ENCODE data around the gene CBLN2. TPM values are rescaled to one million over a fixed set of nuclear protein-coding genes. Genes with fewer than 3 reads are reported as not detected.

The CBLN2 gene
- 0.27 and 0.30 TPM in 2 replicates for polyA plus RNA-seq (2011; rRNA removed)
- polyA plus RNA-seq (2012; cell fraction: cytosol; rRNA removed) = 0.36 and 0.53 TPM in 2 replicates
- polyA plus RNA-seq (2012; cell fraction: nucleus; rRNA removed) = 0.49 and 0.99 TPM in 2 replicates
- polyA plus RNA-seq (2017; fragmentation: RNase III; extraction: RNeasy Plus Mini Kit Qiagen cat#74134 plus additional on column Dnase treatment) = 0.25 to 0.34 TPM (median 0.32 TPM) in 3 replicates
- 0.17 TPM in 1 of 2 replicates, not detected in the other for polyA minus RNA-seq (2011; rRNA and poly(A)+ RNA removed)

- no peak for FAIRE-seq
These were observed at the start of gene CBLN2 for GRCh38 chr18:72544092-72544886. CBLN2 (minus strand) TSS chr18:72544342; CDS start chr18:72542160, 2,182 bp downstream.

DNA sequence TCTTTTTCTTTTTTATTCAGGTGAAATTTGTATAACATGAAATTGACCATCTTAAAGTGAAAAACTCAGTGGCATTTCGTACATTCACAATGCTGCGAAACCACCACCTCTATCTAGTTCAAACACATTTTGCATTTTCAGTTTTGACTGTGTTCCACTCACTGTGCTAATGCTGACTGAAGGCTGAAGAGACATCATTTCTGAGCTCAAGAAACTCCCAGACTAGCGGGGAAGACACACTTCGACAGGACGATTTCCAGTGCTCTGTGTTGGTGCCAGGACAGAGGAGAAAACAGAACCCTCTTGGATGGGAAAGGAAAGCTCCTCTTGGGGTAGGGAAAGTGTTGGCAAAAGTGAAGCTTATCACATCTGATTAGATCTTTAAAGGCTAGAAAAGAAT, 44.2 kb upstream of the CBLN2 start:
- TF ChIP-seq HEYL (CRISPR knock-in tag; IDR thresholded peaks at IDR 0.05) = no peak
- no peak for TF ChIP-seq RNF2 (IDR thresholded peaks at IDR 0.05; ENCODE audit: borderline replicate concordance, low read depth)
- TF ChIP-seq RCOR1 (IDR thresholded peaks at IDR 0.05; ENCODE audit: low read depth, low read length) = no peak
- no peak for TF ChIP-seq CHD2 (IDR thresholded peaks at IDR 0.05; ENCODE audit: low read length, partially characterized antibody)
- TF ChIP-seq HDAC2 (IDR thresholded peaks at IDR 0.05) = no peak
- TF ChIP-seq SREBF2 (IDR thresholded peaks at IDR 0.05) = no peak
- TF ChIP-seq KDM5A (IDR thresholded peaks at IDR 0.05) = no peak
- no peak for TF ChIP-seq POLR2A (IDR thresholded peaks at IDR 0.05; ENCODE audit: low read length)
- TF ChIP-seq EP300 (IDR thresholded peaks at IDR 0.05) = no peak
- TF ChIP-seq, protein P1, sequence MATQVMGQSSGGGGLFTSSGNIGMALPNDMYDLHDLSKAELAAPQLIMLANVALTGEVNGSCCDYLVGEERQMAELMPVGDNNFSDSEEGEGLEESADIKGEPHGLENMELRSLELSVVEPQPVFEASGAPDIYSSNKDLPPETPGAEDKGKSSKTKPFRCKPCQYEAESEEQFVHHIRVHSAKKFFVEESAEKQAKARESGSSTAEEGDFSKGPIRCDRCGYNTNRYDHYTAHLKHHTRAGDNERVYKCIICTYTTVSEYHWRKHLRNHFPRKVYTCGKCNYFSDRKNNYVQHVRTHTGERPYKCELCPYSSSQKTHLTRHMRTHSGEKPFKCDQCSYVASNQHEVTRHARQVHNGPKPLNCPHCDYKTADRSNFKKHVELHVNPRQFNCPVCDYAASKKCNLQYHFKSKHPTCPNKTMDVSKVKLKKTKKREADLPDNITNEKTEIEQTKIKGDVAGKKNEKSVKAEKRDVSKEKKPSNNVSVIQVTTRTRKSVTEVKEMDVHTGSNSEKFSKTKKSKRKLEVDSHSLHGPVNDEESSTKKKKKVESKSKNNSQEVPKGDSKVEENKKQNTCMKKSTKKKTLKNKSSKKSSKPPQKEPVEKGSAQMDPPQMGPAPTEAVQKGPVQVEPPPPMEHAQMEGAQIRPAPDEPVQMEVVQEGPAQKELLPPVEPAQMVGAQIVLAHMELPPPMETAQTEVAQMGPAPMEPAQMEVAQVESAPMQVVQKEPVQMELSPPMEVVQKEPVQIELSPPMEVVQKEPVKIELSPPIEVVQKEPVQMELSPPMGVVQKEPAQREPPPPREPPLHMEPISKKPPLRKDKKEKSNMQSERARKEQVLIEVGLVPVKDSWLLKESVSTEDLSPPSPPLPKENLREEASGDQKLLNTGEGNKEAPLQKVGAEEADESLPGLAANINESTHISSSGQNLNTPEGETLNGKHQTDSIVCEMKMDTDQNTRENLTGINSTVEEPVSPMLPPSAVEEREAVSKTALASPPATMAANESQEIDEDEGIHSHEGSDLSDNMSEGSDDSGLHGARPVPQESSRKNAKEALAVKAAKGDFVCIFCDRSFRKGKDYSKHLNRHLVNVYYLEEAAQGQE (IDR thresholded peaks at IDR 0.05) = no peak
- TF ChIP-seq MAZ (IDR thresholded peaks at IDR 0.05; ENCODE audit: borderline replicate concordance, low read depth, low read length) = no peak
- TF ChIP-seq, protein P2, sequence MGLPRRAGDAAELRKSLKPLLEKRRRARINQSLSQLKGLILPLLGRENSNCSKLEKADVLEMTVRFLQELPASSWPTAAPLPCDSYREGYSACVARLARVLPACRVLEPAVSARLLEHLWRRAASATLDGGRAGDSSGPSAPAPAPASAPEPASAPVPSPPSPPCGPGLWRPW (IDR thresholded peaks at IDR 0.05) = no peak
- POLR2A ChIA-PET = no interaction called here
- DNase-seq (ENCODE audit: low read depth in 1 of 2, low spot score in 1 of 2) (no peak), ATAC-seq (no peak), FAIRE-seq (no peak)
- H3K4me3 ChIP-seq = no peak overlapping the region
- 16% methylated on average over 5 of the region's 5 CpGs for WGBS (ENCODE audit: missing lambda C conversion rate)
- CTCF ChIA-PET = no interaction called here
- no peaks in the 10 kb centered on the region for H3K4me1 ChIP-seq
- no peak overlapping the region for H3K4me2 ChIP-seq
- no peaks in the 10 kb centered on the region for H3K9me3 ChIP-seq
- no peak overlapping the region for H3K27ac ChIP-seq

More at GRCh38 chr18:72544092-72544886, at the start of gene CBLN2:
- peak within 1 kb of the TSS; percentile 40 for H3K4me3 ChIP-seq
- ChIA-PET CTCF (interaction anchor here (0.6 to 1.5 kb wide), 9 partner anchors 8 to 1612 kb away, joined by 3 to 4 read pairs (median 3); no protein-coding TSS in a partner anchor), POLR2A (no interaction called here)
- 5% methylated on average over 21 of the region's 44 CpGs for WGBS (ENCODE audit: missing lambda C conversion rate)
- H3K4me1 ChIP-seq = no peaks in the 10 kb centered on the region
- TF ChIP-seq SMC3 (IDR thresholded peaks at IDR 0.05) (peak; percentile 86), HOXA7 (CRISPR knock-in tag; IDR thresholded peaks at IDR 0.05) (no peak), RAD21 (conservative IDR thresholded peaks at IDR 0.05 in 1 of 2, IDR thresholded peaks at IDR 0.05 in 1 of 2) (peak; percentile 74 to 94), CTCF (IDR thresholded peaks at IDR 0.05) (peak; percentile 73)
- H3K9me3 ChIP-seq = no peaks in the 10 kb centered on the region
- peak; percentile 97 to 99 for ATAC-seq
- peak; percentile 49 to 58 for DNase-seq (ENCODE audit: low read depth in 1 of 2, low spot score in 1 of 2)
- H3K4me2 ChIP-seq = peak within 1 kb of the TSS; percentile 93
- peak within 1 kb of the TSS in 1 of 2 experiments; percentile 49; a peak in 1 of 6 replicates for H3K27ac ChIP-seq
